ENCODE data around the gene LYPD5.
"Not testable (repeated sequence)": the region's sequence is repeated elsewhere in the genome, so short reads cannot be mapped to it uniquely, and the experiment has no call there.

- TF ChIP-seq CTCF, POLR2A, POLR2AphosphoS5, EP300 (IDR thresholded peaks at IDR 0.05): not testable (repeated sequence)
Observed at GRCh38 chr19:43824572-43824971, 22.3 kb upstream of the LYPD5 start.

Measured in sigmoid colon (tissue), 4 donors.